ENCODE data around the gene INPPL1.
"Not testable (repeated sequence)": the region's sequence is repeated elsewhere in the genome, so short reads cannot be mapped to it uniquely, and the experiment has no call there.

Gene INPPL1

GRCh38 chr11:72259490-72259889, 34.9 kb downstream of the INPPL1 start:
- TF ChIP-seq CTCF (IDR thresholded peaks at IDR 0.05; ENCODE audit: low read depth, low read length, missing control alignments), result no peak
- Histone ChIP-seq H3K4me3 (ENCODE audit: low read depth, low read length) (no peak overlapping the region), H3K27me3 (replicated peaks) (peaks cover 3% of the 10 kb centered on the region), H3K36me3 (replicated peaks) (no peaks in the 10 kb centered on the region), H3K27ac (no peak overlapping the region)
- in situ Hi-C loops (cut with HindIII; ENCODE audit: low pct_ligation_motif_present, low sequenced_read_pairs), result no loop called here
- DNase-seq, result no peak

GRCh38 chr11:72260574-72260973, 36.0 kb downstream of the INPPL1 start:
- no peak for DNase-seq
- TF ChIP-seq CTCF (IDR thresholded peaks at IDR 0.05; ENCODE audit: low read depth, low read length, missing control alignments), result no peak
- H3K27me3 ChIP-seq (replicated peaks), result peaks cover 3% of the 10 kb centered on the region
- no peak overlapping the region for H3K27ac ChIP-seq
- no peaks in the 10 kb centered on the region for H3K36me3 ChIP-seq (replicated peaks)
- in situ Hi-C loops (cut with HindIII; ENCODE audit: low pct_ligation_motif_present, low sequenced_read_pairs), result no loop called here
- H3K4me3 ChIP-seq (ENCODE audit: low read depth, low read length), result no peak overlapping the region

- in situ Hi-C loops (cut with HindIII; ENCODE audit: low pct_ligation_motif_present, low sequenced_read_pairs), result no loop called here
- no peaks in the 10 kb centered on the region for H3K36me3 ChIP-seq (replicated peaks)
- no peaks in the 10 kb centered on the region for H3K27me3 ChIP-seq (replicated peaks)
- TF ChIP-seq CTCF (IDR thresholded peaks at IDR 0.05; ENCODE audit: low read depth, low read length, missing control alignments), result no peak
- peak; percentile 77 for DNase-seq
- H3K27ac ChIP-seq, result peak overlapping the region; percentile 42
- no peak overlapping the region for H3K4me3 ChIP-seq (ENCODE audit: low read depth, low read length)
Measured at GRCh38 chr11:72263361-72263760, 38.8 kb downstream of the INPPL1 start.

- Histone ChIP-seq H3K27me3 (replicated peaks) (no peaks in the 10 kb centered on the region), H3K36me3 (replicated peaks) (no peaks in the 10 kb centered on the region), H3K27ac (no peak overlapping the region), H3K4me3 (ENCODE audit: low read depth, low read length) (no peak overlapping the region)
- no peak for TF ChIP-seq CTCF (IDR thresholded peaks at IDR 0.05; ENCODE audit: low read depth, low read length, missing control alignments)
- in situ Hi-C loops (cut with HindIII; ENCODE audit: low pct_ligation_motif_present, low sequenced_read_pairs), result no loop called here
- DNase-seq, result no peak
Measured at GRCh38 chr11:72265951-72266350, 41.4 kb downstream of the INPPL1 start.

GRCh38 chr11:72266960-72267359, 42.4 kb downstream of the INPPL1 start:
- H3K36me3 ChIP-seq (replicated peaks); H3K27me3 ChIP-seq (replicated peaks); H3K4me3 ChIP-seq (ENCODE audit: low read depth, low read length); DNase-seq; H3K27ac ChIP-seq; in situ Hi-C loops (cut with HindIII; ENCODE audit: low pct_ligation_motif_present, low sequenced_read_pairs): not testable (repeated sequence)

- no peaks in the 10 kb centered on the region for H3K27me3 ChIP-seq (replicated peaks)
- H3K27ac ChIP-seq, result no peak overlapping the region
- no peak overlapping the region for H3K4me3 ChIP-seq (ENCODE audit: low read depth, low read length)
- TF ChIP-seq CTCF (IDR thresholded peaks at IDR 0.05; ENCODE audit: low read depth, low read length, missing control alignments), result no peak
- H3K36me3 ChIP-seq (replicated peaks), result no peaks in the 10 kb centered on the region
- no peak for DNase-seq
- in situ Hi-C loops (cut with HindIII; ENCODE audit: low pct_ligation_motif_present, low sequenced_read_pairs), result no loop called here
Measured at GRCh38 chr11:72267956-72268617, 43.5 kb downstream of the INPPL1 start.
